GM19372 (cell line): ENCODE measurements around the gene GH2.
"Not testable (repeated sequence)": the region's sequence is repeated elsewhere in the genome, so short reads cannot be mapped to it uniquely, and the experiment has no call there.

Source experiments
- ATAC-seq: cut with Tn5 transposase; IDR thresholded peaks from one replicate; pipeline ENCODE4 v1.9.1; 2021; ENCODE audit warnings: mild to moderate bottlenecking, low read depth, moderate library complexity; ENCODE audit not compliant: unreplicated experiment

Gene GH2

DNA sequence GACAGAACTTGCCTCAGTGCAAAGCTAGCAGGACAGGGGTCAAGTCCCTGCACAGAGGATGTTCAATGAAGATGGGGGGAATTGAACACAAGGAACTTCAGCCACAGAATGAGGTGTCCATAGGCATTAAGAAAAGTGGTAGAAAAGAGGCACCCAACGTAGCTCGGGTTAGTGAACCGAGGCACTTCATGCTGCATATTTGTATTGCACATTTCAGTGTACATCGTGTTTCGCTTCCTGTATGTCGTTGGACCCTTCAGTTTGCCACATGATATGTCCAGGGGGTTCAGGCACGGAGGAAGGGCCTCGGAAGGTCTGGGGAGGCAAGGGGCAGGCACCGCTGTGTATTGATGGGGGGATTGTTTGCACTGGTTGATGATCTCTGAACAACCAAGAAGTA is 3.3 kb downstream of the GH2 start:
- not testable (repeated sequence) for ATAC-seq

DNA sequence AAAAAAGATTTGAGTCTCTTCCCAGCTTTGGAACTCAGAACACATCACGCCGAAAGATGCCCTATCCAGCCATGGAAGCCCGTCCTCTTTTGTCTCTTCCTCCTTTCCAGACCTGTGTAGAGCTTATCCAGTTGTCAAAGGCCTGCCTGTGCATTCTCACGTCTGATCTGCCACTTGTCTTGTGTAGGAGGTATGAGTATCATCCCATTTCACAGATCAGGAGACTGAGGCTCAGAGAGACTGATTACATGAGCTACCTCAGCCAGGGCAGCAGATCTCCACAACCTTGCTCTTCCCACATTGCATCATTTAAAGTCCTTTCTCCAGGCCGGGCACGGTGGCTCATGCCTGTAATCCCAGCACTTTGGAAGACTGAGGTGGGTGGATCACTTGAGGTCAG is 7.1 kb downstream of the GH2 start:
- ATAC-seq = not testable (repeated sequence)

GRCh38 chr17:63874061-63874626 is 7.6 kb downstream of the GH2 start:
- not testable (repeated sequence) for ATAC-seq

DNA sequence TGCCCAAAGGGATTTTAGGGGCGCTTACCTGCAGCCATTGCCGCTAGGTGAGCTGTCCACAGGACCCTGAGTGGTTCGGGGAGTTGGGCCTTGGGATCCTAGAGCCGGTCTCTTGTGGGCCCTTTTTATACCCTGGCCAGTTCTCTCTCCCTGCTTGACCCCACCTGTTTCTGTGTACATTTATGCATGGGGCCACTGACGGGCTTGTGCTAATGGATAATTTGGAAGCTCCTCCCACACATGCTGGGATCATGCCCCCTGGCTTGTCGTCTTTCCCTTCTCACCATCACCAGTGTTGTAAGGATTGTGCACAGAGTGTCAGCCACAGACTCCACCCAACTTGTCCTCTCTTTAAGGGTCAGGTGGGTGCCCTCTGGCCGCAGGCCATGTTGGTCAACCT is 8.2 kb downstream of the GH2 start, which contains the start of gene CSH2:
Gene CSH2 (minus strand): TSS at position 101 of the 400 bp plus-strand sequence. CDS start 63 bp downstream, at position 38.
- ATAC-seq = not testable (repeated sequence)

- not testable (repeated sequence) for ATAC-seq
Measured at GRCh38 chr17:63871646-63872365, 9.9 kb downstream of the GH2 start.

DNA sequence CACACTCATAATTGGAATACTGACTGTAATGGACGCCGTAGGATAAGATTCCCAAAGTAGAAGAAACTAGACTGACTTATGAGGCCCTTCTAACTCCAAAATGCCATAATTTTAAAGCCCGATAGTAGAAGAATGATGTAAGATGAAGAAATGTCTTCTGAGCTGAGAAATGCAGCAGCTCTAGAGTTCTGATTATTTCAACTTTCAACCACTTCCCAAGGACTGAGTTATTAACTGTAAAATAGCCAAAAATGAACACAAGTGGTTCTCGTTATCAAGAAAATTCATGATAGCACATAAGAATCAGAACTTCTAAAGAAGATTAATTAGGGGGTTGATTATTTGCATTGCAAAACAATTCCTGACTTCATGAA is 11.5 kb downstream of the GH2 start:
- ATAC-seq = not testable (repeated sequence)

- ATAC-seq = not testable (repeated sequence)
Measured at GRCh38 chr17:63869491-63870291, 12.1 kb downstream of the GH2 start.

GRCh38 chr17:63866625-63867024 is 15.1 kb downstream of the GH2 start:
- ATAC-seq = not testable (repeated sequence)

DNA sequence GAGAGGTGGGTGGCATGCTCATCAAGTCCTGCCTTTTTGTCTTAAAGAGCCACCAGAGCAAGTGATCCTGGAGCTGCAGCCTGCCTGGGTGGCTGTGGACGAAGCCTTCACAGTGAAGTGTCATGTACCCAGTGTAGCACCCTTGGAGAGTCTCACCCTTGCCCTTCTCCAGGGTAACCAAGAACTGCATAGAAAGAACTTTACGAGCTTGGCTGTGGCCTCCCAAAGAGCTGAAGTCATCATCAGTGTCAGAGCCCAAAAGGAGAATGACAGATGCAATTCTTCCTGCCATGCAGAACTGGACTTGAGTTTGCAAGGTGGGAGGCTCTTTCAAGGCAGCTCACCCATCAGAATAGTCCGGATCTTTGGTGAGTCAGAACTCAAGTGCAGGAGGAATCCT is 22.5 kb downstream of the GH2 start:
- no peak for ATAC-seq

GRCh38 chr17:63856425-63856824 is 25.3 kb downstream of the GH2 start:
- ATAC-seq = not testable (repeated sequence)

DNA sequence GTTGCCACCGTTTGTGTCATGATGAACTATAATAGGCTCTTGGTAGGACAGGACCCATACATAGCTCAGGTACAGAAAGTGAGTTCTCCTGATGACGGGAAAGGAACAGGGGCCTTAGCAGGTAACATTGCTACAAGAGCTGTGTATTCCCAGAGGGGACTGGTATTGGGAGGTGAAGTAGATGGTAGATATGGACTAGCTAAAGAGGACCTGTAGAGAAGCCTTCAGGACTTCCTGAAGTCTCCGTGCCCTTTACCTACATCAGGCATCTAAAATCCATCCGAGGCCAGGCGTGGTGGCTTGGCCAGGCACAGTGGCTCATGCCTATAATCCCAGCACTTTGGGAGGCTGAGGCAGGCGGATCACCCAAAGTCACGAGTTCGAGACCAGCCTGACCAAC is 26.6 kb downstream of the GH2 start:
- no peak for ATAC-seq

DNA sequence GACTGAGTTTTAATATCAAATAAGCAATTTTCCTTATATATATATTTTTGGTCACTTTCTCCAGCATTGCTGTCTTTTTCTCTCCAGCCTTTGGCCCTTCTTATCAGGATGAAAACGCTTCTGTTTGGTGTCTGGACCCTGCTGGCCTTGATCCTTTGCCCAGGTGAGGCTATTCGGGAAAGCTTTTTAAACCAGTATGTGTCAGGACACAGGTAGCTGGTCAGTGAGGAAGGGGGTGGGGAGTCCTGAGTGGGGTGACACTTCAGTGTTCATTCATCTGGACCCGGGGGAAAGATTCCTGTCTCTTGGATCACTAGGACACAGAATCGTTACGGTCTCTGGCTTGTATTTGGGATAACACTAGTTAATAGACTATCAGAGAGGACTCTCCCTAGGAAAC is 27.0 kb downstream of the GH2 start:
- no peak for ATAC-seq

- no peak for ATAC-seq
Measured at GRCh38 chr17:63853260-63853659, 28.5 kb downstream of the GH2 start.

- no peak for ATAC-seq
Measured at GRCh38 chr17:63850401-63850800, 31.3 kb downstream of the GH2 start.

DNA sequence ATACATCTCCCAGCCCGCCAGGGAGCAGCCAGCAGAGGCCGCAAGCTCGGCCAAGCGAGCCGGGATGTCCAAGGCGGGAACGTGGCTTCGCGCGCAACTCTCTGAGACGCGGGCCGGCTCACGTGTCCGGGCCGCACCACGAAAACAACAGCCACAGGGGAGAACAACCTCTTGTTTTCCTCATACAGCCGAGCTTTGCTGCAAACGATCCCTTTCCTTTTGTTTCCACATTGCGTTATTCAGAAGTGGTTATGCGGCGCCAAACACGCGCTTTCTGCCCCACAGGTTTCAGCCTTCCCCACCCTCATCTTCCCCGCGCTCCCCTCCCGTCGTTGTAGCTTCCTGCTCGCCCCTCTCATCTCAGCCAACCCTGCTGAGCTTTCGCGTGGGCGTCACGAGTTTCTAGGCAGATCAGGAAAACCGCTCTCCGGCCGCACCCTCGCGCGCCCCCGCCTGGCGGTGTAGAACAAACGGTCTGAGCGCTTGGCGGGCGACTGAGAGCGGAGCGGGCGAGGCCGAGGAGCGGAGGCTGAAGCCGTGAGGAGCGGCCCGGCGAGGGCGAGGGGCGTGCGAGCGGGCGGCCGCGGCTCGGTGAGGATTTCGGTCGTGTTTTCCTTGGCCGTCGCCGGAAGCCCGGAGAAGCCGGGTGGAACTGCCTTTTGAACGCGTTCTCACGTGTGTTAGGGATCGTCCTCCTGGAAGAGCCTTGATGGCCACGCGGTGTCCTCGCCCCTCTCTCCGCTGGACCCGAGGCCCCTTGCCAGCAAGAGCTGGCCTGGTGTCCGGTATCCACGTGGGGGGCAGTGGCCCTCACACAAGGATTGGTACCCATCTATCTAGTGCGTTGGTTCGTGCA is 32.7 kb downstream of the GH2 start:
- ATAC-seq = peak; percentile 84

GRCh38 chr17:63847525-63848249 is 34.1 kb downstream of the GH2 start:
- ATAC-seq = no peak

DNA sequence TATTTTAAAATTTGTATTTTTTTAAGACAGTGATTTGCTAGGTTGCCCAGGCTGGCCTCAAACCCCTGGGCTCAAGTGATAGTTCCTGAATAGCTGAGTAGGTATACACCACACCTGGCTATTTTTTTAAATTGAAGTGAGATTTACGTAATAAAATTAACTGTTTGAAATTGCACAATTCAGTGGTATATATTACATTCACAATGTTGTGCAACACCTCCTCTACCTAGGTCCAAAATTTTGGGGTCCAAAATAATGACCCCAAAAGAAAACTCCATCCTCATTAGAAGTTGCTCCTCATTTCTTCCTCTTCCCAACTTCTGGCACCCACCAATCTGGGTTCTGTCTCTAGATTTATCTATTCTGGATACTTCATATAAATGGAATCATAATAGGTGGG is 36.2 kb downstream of the GH2 start:
- no peak for ATAC-seq

GRCh38 chr17:63843910-63844677 is 37.6 kb downstream of the GH2 start:
- no peak for ATAC-seq

GRCh38 chr17:63843387-63843888 is 38.3 kb downstream of the GH2 start:
- not testable (repeated sequence) for ATAC-seq
